CD4-positive, alpha-beta T cell (primary cell): ENCODE data around the gene DIAPH2. TPM values are rescaled to one million over a fixed set of nuclear protein-coding genes. Genes with fewer than 3 reads are reported as not detected.

Experiments
- ATAC-seq: fragments of 200-7000 bp; cut with Tn5 transposase; one replicate; pipeline ENCODE4 v1.10.0; 2022; ENCODE audit warnings: mild to moderate bottlenecking; ENCODE audit not compliant: poor library complexity
- CTCF ChIA-PET: fragments of 350-600 bp; sonication (Branson Sonifier 250); formaldehyde crosslinking; loops from one replicate; lab custom pipeline; 2021; ENCODE audit warnings: antibody characterized with exemption, inconsistent platforms; lab: Charles Lee
- POLR2A ChIA-PET: fragments of 350-600 bp; sonication (Branson Sonifier 250); formaldehyde crosslinking; loops from one replicate; lab custom pipeline; 2021; ENCODE audit warnings: antibody characterized with exemption, inconsistent platforms; lab: Charles Lee
- DNase-seq, 14 experiments: peaks; one replicate each; pipeline ENCODE4 v3.0.0-alpha.2; 2013 to 2020; ENCODE audit warnings: mixed read lengths in 2 of 14
- H3K27ac ChIP-seq, 2 donors: one replicate each; pipeline versions ENCODE4 v1.5.1 to v1.7.0; 2013; ENCODE audit warnings: low read length in 2 of 2, low read depth in 1 of 2, mild to moderate bottlenecking in 1 of 2
- H3K27me3 ChIP-seq, 2 experiments: 1 replicate in 1 of 2; 2 replicates in 1 of 2; pipeline versions ENCODE4 v1.6.1 to v1.7.0; 2013; ENCODE audit warnings: low read length in 2 of 2, control low read depth in 1 of 2, mild to moderate bottlenecking in 1 of 2, moderate library complexity in 1 of 2; ENCODE audit not compliant: insufficient read depth in 2 of 2, control insufficient read depth in 1 of 2
- H3K36me3 ChIP-seq: one replicate; pipeline ENCODE4 v1.6.1; 2013; ENCODE audit warnings: low read length, control low read depth; ENCODE audit not compliant: insufficient read depth
- H3K4me1 ChIP-seq: one replicate; pipeline ENCODE4 v1.6.1; 2013; ENCODE audit warnings: low read length, control low read depth; ENCODE audit not compliant: insufficient read depth
- H3K4me3 ChIP-seq: one replicate; pipeline ENCODE4 v1.5.1; 2013; ENCODE audit warnings: mild to moderate bottlenecking, low read length, moderate library complexity
- H3K9me3 ChIP-seq, 2 experiments: 1 replicate in 1 of 2; 2 replicates in 1 of 2; pipeline versions ENCODE4 v1.6.1 to v1.7.0; 2013; ENCODE audit warnings: low read length in 2 of 2, mild to moderate bottlenecking in 2 of 2, control low read depth in 1 of 2, moderate library complexity in 1 of 2; ENCODE audit not compliant: control insufficient read depth in 1 of 2, insufficient read depth in 1 of 2
- H3K27ac Mint-ChIP-seq: one replicate; pipeline ENCODE4 v1.8.0; 2020; ENCODE audit warnings: mixed read lengths
- H3K27me3 Mint-ChIP-seq: one replicate; pipeline ENCODE4 v1.8.0; 2021; ENCODE audit warnings: mixed read lengths
- H3K36me3 Mint-ChIP-seq: one replicate; pipeline ENCODE4 v1.8.0; 2021; ENCODE audit warnings: low read depth, mixed read lengths
- H3K4me1 Mint-ChIP-seq: one replicate; pipeline ENCODE4 v1.8.0; 2021; ENCODE audit warnings: low read depth, mixed read lengths
- H3K4me3 Mint-ChIP-seq: one replicate; pipeline ENCODE4 v1.8.0; 2020; ENCODE audit warnings: mild to moderate bottlenecking, mixed read lengths
- H3K9me3 Mint-ChIP-seq: one replicate; pipeline ENCODE4 v1.8.0; 2020; ENCODE audit warnings: mixed read lengths
- intact Hi-C, 2 experiments: fragments of 100-400 bp; cut with DNase I in 1 of 2; cut with micrococcal nuclease in 1 of 2; formaldehyde crosslinking; loops; one replicate each; pipeline versions ENCODE4 v1.15.1 to v1.9.0; 2023 to 2025; cut with DNase I, micrococcal nuclease
- total RNA-seq, 174 experiments: library from RNA in 2 of 174; stranded (reverse) in 2 of 174; gene quantifications; one replicate each; pipeline ENCODE4 v1.2.3 and lab custom pipeline; 2021 to 2026
- TF ChIP-seq, protein P1 (sequence below): fragments of 200-600 bp; IDR thresholded peaks from one replicate; pipeline ENCODE4 v1.8.0; 2022; ENCODE audit warnings: antibody characterized with exemption, mild to moderate bottlenecking

DIAPH2 gene
- total RNA-seq, 2 experiments from 2014 or later, result 11.4 to 11.7 TPM

GRCh38 chrX:97332963-97333362 lies 648.3 kb downstream of the DIAPH2 start:
- no peaks in the 10 kb centered on the region for H3K36me3 ChIP-seq
- H3K27ac ChIP-seq, result no peak overlapping the region
- H3K4me3 ChIP-seq, result no peak overlapping the region
- H3K4me3 Mint-ChIP-seq, result no peak overlapping the region
- TF ChIP-seq, protein P1, sequence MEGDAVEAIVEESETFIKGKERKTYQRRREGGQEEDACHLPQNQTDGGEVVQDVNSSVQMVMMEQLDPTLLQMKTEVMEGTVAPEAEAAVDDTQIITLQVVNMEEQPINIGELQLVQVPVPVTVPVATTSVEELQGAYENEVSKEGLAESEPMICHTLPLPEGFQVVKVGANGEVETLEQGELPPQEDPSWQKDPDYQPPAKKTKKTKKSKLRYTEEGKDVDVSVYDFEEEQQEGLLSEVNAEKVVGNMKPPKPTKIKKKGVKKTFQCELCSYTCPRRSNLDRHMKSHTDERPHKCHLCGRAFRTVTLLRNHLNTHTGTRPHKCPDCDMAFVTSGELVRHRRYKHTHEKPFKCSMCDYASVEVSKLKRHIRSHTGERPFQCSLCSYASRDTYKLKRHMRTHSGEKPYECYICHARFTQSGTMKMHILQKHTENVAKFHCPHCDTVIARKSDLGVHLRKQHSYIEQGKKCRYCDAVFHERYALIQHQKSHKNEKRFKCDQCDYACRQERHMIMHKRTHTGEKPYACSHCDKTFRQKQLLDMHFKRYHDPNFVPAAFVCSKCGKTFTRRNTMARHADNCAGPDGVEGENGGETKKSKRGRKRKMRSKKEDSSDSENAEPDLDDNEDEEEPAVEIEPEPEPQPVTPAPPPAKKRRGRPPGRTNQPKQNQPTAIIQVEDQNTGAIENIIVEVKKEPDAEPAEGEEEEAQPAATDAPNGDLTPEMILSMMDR, result no peak
- no peaks in the 10 kb centered on the region for H3K9me3 Mint-ChIP-seq
- H3K4me1 ChIP-seq, result no peaks in the 10 kb centered on the region
- no peaks in the 10 kb centered on the region for H3K9me3 ChIP-seq
- no peak overlapping the region for H3K27ac Mint-ChIP-seq
- DNase-seq, result no peak
- ChIA-PET POLR2A (no interaction called here), CTCF (no interaction called here)
- no peaks in the 10 kb centered on the region for H3K27me3 Mint-ChIP-seq
- H3K27me3 ChIP-seq, result no peaks in the 10 kb centered on the region
- intact Hi-C loops, result no loop called here
- no peaks in the 10 kb centered on the region for H3K36me3 Mint-ChIP-seq
- ATAC-seq, result no peak
- H3K4me1 Mint-ChIP-seq, result no peaks in the 10 kb centered on the region

DNA sequence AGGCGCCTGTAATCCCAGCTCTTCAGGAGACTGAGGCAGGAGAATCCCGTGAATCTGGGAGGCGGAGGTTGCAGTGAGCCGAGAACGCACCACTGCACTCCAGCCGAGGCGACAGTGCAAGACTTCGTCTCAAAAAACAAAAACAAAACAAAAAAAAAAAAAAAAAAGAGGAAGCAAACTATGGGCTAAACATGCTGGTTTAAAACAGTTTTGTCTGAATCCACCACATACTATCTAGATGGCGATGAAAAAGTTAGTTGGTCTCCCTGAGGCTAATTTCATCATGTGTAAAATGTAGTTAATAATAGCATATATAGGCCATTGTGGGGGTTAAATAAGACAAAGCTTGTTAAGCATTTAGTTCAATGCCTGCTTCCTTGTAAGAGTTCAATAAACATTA lies 650.2 kb downstream of the DIAPH2 start:
- no peak overlapping the region for H3K27ac ChIP-seq
- H3K36me3 ChIP-seq, result no peaks in the 10 kb centered on the region
- H3K4me1 Mint-ChIP-seq, result no peaks in the 10 kb centered on the region
- ChIA-PET CTCF (interaction anchor here (0.7 kb wide), 1 partner anchor 1713 kb away, joined by 4 read pairs; no protein-coding TSS in a partner anchor), POLR2A (no interaction called here)
- intact Hi-C loops, result no loop called here
- no peaks in the 10 kb centered on the region for H3K36me3 Mint-ChIP-seq
- DNase-seq, result no peak
- H3K27ac Mint-ChIP-seq, result no peak overlapping the region
- H3K9me3 Mint-ChIP-seq, result no peaks in the 10 kb centered on the region
- no peaks in the 10 kb centered on the region for H3K4me1 ChIP-seq
- no peaks in the 10 kb centered on the region for H3K9me3 ChIP-seq
- ATAC-seq, result no peak
- no peak overlapping the region for H3K4me3 ChIP-seq
- no peak overlapping the region for H3K4me3 Mint-ChIP-seq
- TF ChIP-seq, protein P1, result no peak
- no peaks in the 10 kb centered on the region for H3K27me3 ChIP-seq
- H3K27me3 Mint-ChIP-seq, result no peaks in the 10 kb centered on the region

GRCh38 chrX:97344724-97345123 lies 660.1 kb downstream of the DIAPH2 start:
- POLR2A ChIA-PET, result no interaction called here
- no peak overlapping the region for H3K27ac ChIP-seq
- CTCF ChIA-PET, result no interaction called here
- no peak overlapping the region for H3K4me3 Mint-ChIP-seq
- H3K27me3 ChIP-seq, result no peaks in the 10 kb centered on the region
- H3K4me1 ChIP-seq, result no peaks in the 10 kb centered on the region
- H3K36me3 ChIP-seq, result no peaks in the 10 kb centered on the region
- H3K27me3 Mint-ChIP-seq, result no peaks in the 10 kb centered on the region
- no peaks in the 10 kb centered on the region for H3K4me1 Mint-ChIP-seq
- no peaks in the 10 kb centered on the region for H3K36me3 Mint-ChIP-seq
- TF ChIP-seq, protein P1, result no peak
- H3K27ac Mint-ChIP-seq, result no peak overlapping the region
- no peaks in the 10 kb centered on the region for H3K9me3 ChIP-seq
- intact Hi-C loops, result no loop called here
- no peak overlapping the region for H3K4me3 ChIP-seq
- H3K9me3 Mint-ChIP-seq, result no peaks in the 10 kb centered on the region
- no peak for ATAC-seq
- DNase-seq, result no peak
